Measurements from ENCODE around the gene VRTN. TPM values are rescaled to one million over a fixed set of nuclear protein-coding genes. Genes with fewer than 3 reads are reported as not detected.

Gene VRTN
- polyA plus RNA-seq, 1 experiment, result not detected

DNA sequence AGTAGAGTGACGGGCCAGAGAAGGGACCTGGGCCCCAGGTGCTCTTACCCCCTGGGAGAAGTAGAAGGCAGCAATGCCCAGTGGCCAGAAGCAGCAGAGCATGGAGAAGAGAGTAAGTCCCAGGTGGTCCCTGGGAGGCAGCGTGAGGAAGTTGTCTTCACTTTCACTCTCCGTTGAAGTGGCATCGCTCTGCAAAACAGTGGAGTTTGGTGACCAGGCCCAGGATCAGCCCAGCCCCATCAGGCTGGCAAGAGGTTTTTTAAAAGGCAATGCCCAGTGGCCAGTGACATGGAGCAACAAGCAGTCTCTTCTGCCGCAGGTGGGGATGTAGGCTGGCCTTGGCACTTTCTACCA, 59.5 kb downstream of the VRTN start:
- H3K27me3 ChIP-seq (ENCODE audit: control insufficient read depth, insufficient read depth, low read length), result peaks cover 23% of the 10 kb centered on the region
- no peak for DNase-seq (ENCODE audit: low read depth)
- no peaks in the 10 kb centered on the region for H3K36me3 ChIP-seq (ENCODE audit: control insufficient read depth, insufficient read depth, low read length)
- ChIA-PET POLR2A (no interaction called here), CTCF (interaction anchor here (0.6 kb wide), 1 partner anchor 20 kb away, joined by 3 read pairs; no protein-coding TSS in a partner anchor)
- H3K4me3 ChIP-seq (ENCODE audit: low read depth, low read length), result no peak overlapping the region
- TF ChIP-seq, protein P1, sequence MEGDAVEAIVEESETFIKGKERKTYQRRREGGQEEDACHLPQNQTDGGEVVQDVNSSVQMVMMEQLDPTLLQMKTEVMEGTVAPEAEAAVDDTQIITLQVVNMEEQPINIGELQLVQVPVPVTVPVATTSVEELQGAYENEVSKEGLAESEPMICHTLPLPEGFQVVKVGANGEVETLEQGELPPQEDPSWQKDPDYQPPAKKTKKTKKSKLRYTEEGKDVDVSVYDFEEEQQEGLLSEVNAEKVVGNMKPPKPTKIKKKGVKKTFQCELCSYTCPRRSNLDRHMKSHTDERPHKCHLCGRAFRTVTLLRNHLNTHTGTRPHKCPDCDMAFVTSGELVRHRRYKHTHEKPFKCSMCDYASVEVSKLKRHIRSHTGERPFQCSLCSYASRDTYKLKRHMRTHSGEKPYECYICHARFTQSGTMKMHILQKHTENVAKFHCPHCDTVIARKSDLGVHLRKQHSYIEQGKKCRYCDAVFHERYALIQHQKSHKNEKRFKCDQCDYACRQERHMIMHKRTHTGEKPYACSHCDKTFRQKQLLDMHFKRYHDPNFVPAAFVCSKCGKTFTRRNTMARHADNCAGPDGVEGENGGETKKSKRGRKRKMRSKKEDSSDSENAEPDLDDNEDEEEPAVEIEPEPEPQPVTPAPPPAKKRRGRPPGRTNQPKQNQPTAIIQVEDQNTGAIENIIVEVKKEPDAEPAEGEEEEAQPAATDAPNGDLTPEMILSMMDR (IDR thresholded peaks at IDR 0.05; ENCODE audit: insufficient read depth, low read depth, low read length), result no peak

DNA sequence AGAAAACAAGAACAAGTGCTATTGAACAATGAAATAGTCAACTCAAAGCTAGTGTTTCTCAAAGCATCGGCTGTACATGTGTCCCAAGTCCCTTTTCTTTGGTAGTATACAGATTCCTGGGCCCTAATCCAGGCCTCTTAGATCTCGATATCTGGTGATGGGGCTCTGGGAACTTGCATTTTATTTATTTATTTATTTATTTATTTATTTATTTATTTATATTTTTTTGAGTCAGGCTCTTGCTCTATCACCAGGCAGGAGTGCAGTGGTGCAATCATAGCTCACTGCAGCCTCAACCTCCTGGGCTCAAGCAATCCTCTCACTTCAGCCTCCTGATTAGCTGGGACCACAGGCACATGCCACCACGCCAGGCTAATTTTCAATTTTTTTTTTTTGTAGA, 60.6 kb downstream of the VRTN start:
- CTCF ChIA-PET, result no interaction called here
- H3K4me3 ChIP-seq (ENCODE audit: low read depth, low read length), result no peak overlapping the region

DNA sequence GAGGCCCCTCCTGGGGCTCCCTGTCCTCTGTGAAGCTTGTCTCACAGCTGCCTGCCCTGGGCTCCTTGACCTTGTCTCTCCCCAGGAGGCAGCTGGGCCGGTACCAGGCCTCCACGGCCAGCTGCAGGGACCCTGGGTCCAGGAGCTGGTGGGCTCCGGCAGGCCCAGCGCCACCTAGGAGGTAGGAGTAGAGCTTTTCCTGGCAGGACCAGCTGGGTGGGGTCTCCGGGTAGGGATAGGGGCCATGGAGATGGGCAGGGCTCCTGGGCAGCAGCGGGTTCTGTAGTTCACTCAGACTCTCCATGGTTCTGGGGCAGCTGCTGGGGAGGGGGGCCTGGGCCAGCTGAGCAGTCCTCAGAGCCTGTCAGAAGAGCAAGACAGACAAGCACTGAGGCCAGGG, 61.2 kb downstream of the VRTN start:
- ChIA-PET POLR2A (no interaction called here), CTCF (no interaction called here)
- no peak for DNase-seq (ENCODE audit: low read depth)
- TF ChIP-seq, protein P1 (IDR thresholded peaks at IDR 0.05; ENCODE audit: insufficient read depth, low read depth, low read length), result no peak
- no peaks in the 10 kb centered on the region for H3K36me3 ChIP-seq (ENCODE audit: control insufficient read depth, insufficient read depth, low read length)
- peaks cover 23% of the 10 kb centered on the region for H3K27me3 ChIP-seq (ENCODE audit: control insufficient read depth, insufficient read depth, low read length)
- no peak overlapping the region for H3K4me3 ChIP-seq (ENCODE audit: low read depth, low read length)

More for the DNA sequence above, 60.6 kb downstream of the VRTN start:
- no peaks in the 10 kb centered on the region for H3K36me3 ChIP-seq (ENCODE audit: control insufficient read depth, insufficient read depth, low read length)
- no peak for DNase-seq (ENCODE audit: low read depth)
- POLR2A ChIA-PET, result no interaction called here
- TF ChIP-seq, protein P1 (IDR thresholded peaks at IDR 0.05; ENCODE audit: insufficient read depth, low read depth, low read length), result no peak
- H3K27me3 ChIP-seq (ENCODE audit: control insufficient read depth, insufficient read depth, low read length), result peaks cover 24% of the 10 kb centered on the region

Other genes starting within 250 kb of the VRTN start
- gene VSX2, start 109.0 kb upstream of the VRTN start, polyA plus RNA-seq (2011; rRNA removed), result not detected in 2 replicates
- gene ABCD4, start 45.5 kb upstream of the VRTN start, polyA plus RNA-seq (2011; rRNA removed), result 8.4 and 12.4 TPM in 2 replicates
- gene SYNDIG1L, start 77.7 kb downstream of the VRTN start, polyA plus RNA-seq (2011; rRNA removed), result not detected in 2 replicates
- gene NPC2, start 144.8 kb downstream of the VRTN start, polyA plus RNA-seq (2011; rRNA removed), result 166 and 267 TPM in 2 replicates
- gene ISCA2, start 145.3 kb downstream of the VRTN start, polyA plus RNA-seq (2011; rRNA removed), result 13.0 and 25.6 TPM in 2 replicates